ENCODE results near the gene PDPN.

DNA sequence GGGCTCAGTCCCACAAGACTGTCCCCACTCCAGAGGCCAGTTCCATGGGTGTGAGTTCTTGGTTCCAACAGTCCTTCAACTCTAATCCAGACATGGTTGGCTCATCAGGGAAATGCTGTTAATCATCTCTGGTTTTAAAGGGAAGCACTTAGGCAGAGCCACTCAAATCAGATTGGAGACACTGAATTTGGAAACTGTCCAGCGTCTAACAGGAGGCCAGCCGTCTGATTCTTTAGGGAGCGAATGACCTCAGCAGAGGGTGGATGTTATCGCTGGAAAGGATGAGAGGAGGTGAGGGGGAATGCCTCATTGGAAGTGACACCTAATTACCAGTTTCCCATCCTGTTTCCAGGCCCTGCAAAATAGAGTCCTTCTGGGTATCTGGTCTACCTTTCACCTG, 47.1 kb upstream of the PDPN start:
- no peak for TF ChIP-seq CTCF (IDR thresholded peaks at IDR 0.05 in 8 of 11, conservative IDR thresholded peaks at IDR 0.05 in 3 of 11)
- TF ChIP-seq POLR2A (IDR thresholded peaks at IDR 0.05): no peak
